Chondrocyte (in vitro differentiated cells): Measurements from ENCODE around the gene NOS3. TPM values are rescaled to one million over a fixed set of nuclear protein-coding genes. Genes with fewer than 3 reads are reported as not detected.
A peak's percentile ranks its signal among the peaks of the same experiment; 100 is the strongest.

Source experiments
- DNase-seq: peaks from one replicate; pipeline ENCODE4 v3.0.0; 2021; ENCODE audit warnings: mixed read lengths, low spot score
- H3K27ac Mint-ChIP-seq: one replicate; pipeline ENCODE4 v1.8.0; 2021; ENCODE audit warnings: mild to moderate bottlenecking, moderate library complexity, mixed read lengths; ENCODE audit not compliant: unreplicated experiment
- H3K27me3 Mint-ChIP-seq: 2 replicates; pipeline ENCODE4 v1.8.0; 2021; ENCODE audit warnings: low read depth, mixed read lengths
- H3K36me3 Mint-ChIP-seq: 2 replicates; pipeline ENCODE4 v1.8.0; 2021; ENCODE audit warnings: low read depth, mixed read lengths
- H3K4me1 Mint-ChIP-seq: 2 replicates; pipeline ENCODE4 v1.8.0; 2021; ENCODE audit warnings: low read depth, mild to moderate bottlenecking, mixed read lengths
- H3K4me3 Mint-ChIP-seq: one replicate; pipeline ENCODE4 v1.8.0; 2021; ENCODE audit warnings: mild to moderate bottlenecking, moderate library complexity, mixed read lengths; ENCODE audit not compliant: unreplicated experiment
- H3K9me3 Mint-ChIP-seq: 2 replicates; pipeline ENCODE4 v1.8.0; 2021; ENCODE audit warnings: low read depth, mixed read lengths
- CTCF ChIP-seq: fragments of 200-600 bp; sonication (generic); IDR thresholded peaks from 2 replicates; pipeline ENCODE4 v1.5.0; 2021; ENCODE audit warnings: antibody characterized with exemption, mild to moderate bottlenecking, moderate library complexity
- total RNA-seq: library from RNA; stranded (reverse); gene quantifications from 3 replicates; pipeline ENCODE4 v1.2.1, GENCODE V29; 2021

NOS3 gene
- total RNA-seq, 1 donor from 2014 or later: not detected

- H3K27ac Mint-ChIP-seq: no peak overlapping the region
- TF ChIP-seq CTCF: no peak
Observed at GRCh38 chr7:150989456-150989855, 1.4 kb upstream of the NOS3 start.

GRCh38 chr7:150992051-150992640, 1.3 kb downstream of the NOS3 start:
- DNase-seq: no peak
- H3K4me1 Mint-ChIP-seq: peaks cover 10% of the 10 kb centered on the region
- no peaks in the 10 kb centered on the region for H3K27me3 Mint-ChIP-seq
- no peak for TF ChIP-seq CTCF
- no peak overlapping the region for H3K27ac Mint-ChIP-seq
- no peak overlapping the region for H3K4me3 Mint-ChIP-seq
- H3K9me3 Mint-ChIP-seq: peaks cover 15% of the 10 kb centered on the region
- peaks cover 2% of the 10 kb centered on the region for H3K36me3 Mint-ChIP-seq

More at GRCh38 chr7:150989456-150989855, 1.4 kb upstream of the NOS3 start:
- peaks cover 15% of the 10 kb centered on the region for H3K9me3 Mint-ChIP-seq
- no peak overlapping the region for H3K4me3 Mint-ChIP-seq
- H3K36me3 Mint-ChIP-seq: peaks cover 2% of the 10 kb centered on the region
- peaks cover 11% of the 10 kb centered on the region for H3K27me3 Mint-ChIP-seq
- DNase-seq: no peak
- peaks cover 14% of the 10 kb centered on the region for H3K4me1 Mint-ChIP-seq

- no peak for TF ChIP-seq CTCF
- H3K9me3 Mint-ChIP-seq: peaks cover 15% of the 10 kb centered on the region
- H3K4me1 Mint-ChIP-seq: peaks cover 10% of the 10 kb centered on the region
- peaks cover 2% of the 10 kb centered on the region for H3K36me3 Mint-ChIP-seq
- DNase-seq: no peak
- H3K4me3 Mint-ChIP-seq: no peak overlapping the region
- H3K27me3 Mint-ChIP-seq: no peaks in the 10 kb centered on the region
- H3K27ac Mint-ChIP-seq: peak overlapping the region; percentile 52
Observed at GRCh38 chr7:150992833-150993302, 2.1 kb downstream of the NOS3 start.

- H3K27ac Mint-ChIP-seq: no peak overlapping the region
- no peaks in the 10 kb centered on the region for H3K27me3 Mint-ChIP-seq
- no peak for TF ChIP-seq CTCF
- H3K4me1 Mint-ChIP-seq: peaks cover 7% of the 10 kb centered on the region
- H3K4me3 Mint-ChIP-seq: no peak overlapping the region
- DNase-seq: no peak
- H3K9me3 Mint-ChIP-seq: peaks cover 15% of the 10 kb centered on the region
- peaks cover 2% of the 10 kb centered on the region for H3K36me3 Mint-ChIP-seq
Observed at GRCh38 chr7:150993511-150993910, 2.7 kb downstream of the NOS3 start.

GRCh38 chr7:150994141-150994837, 3.5 kb downstream of the NOS3 start:
- no peak for TF ChIP-seq CTCF
- peaks cover 15% of the 10 kb centered on the region for H3K9me3 Mint-ChIP-seq
- no peak overlapping the region for H3K4me3 Mint-ChIP-seq
- H3K27ac Mint-ChIP-seq: no peak overlapping the region
- DNase-seq: no peak
- H3K36me3 Mint-ChIP-seq: peaks cover 2% of the 10 kb centered on the region
- peaks cover 3% of the 10 kb centered on the region for H3K4me1 Mint-ChIP-seq
- no peaks in the 10 kb centered on the region for H3K27me3 Mint-ChIP-seq
